K562 (cell line): ENCODE results near the gene FES. TPM values are rescaled to one million over a fixed set of nuclear protein-coding genes. Genes with fewer than 3 reads are reported as not detected.
A peak's percentile ranks its signal among the peaks of the same experiment; 100 is the strongest.

Source experiments
- ADNP ChIP-seq: fragments of 200-800 bp; sonication (Bioruptor generic); IDR thresholded peaks from 2 replicates; pipeline ENCODE4 v1.6.1; 2016; ENCODE audit warnings: missing genetic modification characterization, missing compliant biosample characterization
- BMI1 ChIP-seq: fragments of 150-350 bp; IDR thresholded peaks from 2 replicates; pipeline ENCODE4 v1.6.1; 2014; ENCODE audit warnings: low read length
- BRD9 ChIP-seq: fragments of 450-650 bp; IDR thresholded peaks from 2 replicates; pipeline ENCODE4 v1.6.1; 2018; ENCODE audit warnings: low read depth; ENCODE audit not compliant: partially characterized antibody
- CBX2 ChIP-seq: fragments of 200-600 bp; sonication (generic); IDR thresholded peaks from one replicate; pipeline ENCODE4 v1.6.1; 2012; ENCODE audit warnings: mild to moderate bottlenecking, low read length, inconsistent platforms; ENCODE audit not compliant: insufficient read depth, poor library complexity, severe bottlenecking
- RBFOX2 ChIP-seq: fragments of 200-400 bp; formaldehyde crosslinking; IDR thresholded peaks from 2 replicates; pipeline ENCODE4 v1.6.1; 2017; ENCODE audit warnings: low read depth, mild to moderate bottlenecking, low read length, moderate library complexity
- RBM22 ChIP-seq: fragments of 200-400 bp; formaldehyde crosslinking; IDR thresholded peaks from 2 replicates; pipeline ENCODE4 v1.6.1; 2018; ENCODE audit warnings: low read length, low read depth; ENCODE audit not compliant: poor library complexity, severe bottlenecking
- ZFX ChIP-seq: sonication (generic); formaldehyde crosslinking; IDR thresholded peaks from 2 replicates; pipeline ENCODE4 v1.8.0; 2022; ENCODE audit warnings: mild to moderate bottlenecking, missing genetic modification reagents, moderate library complexity
- ZNF311 ChIP-seq: fragments of 250-450 bp; sonication (Bioruptor Pico); IDR thresholded peaks from 2 replicates; pipeline ENCODE4 v1.4.0; 2020; ENCODE audit warnings: mild to moderate bottlenecking, moderate library complexity
- polyA plus RNA-seq, 8 experiments: library from polyadenylated mRNA; depleted of rRNA in 4 of 8; stranded (reverse) in 5 of 8; unstranded in 3 of 8; fragments of >200 nt; fragmentation: Nextera tagmentation in 2 of 8; fragmentation: Illumina TruSeq in 1 of 8; extraction: Ambion mirVana in 2 of 8; extraction: Trizol in 1 of 8; gene quantifications; 2 replicates each; pipeline versions ENCODE4 v1.2.1 to v1.2.3, GENCODE V29; 2011 to 2014; ENCODE audit warnings: inconsistent platforms in 1 of 8, missing spikeins in 1 of 8
- total RNA-seq, 7 experiments: library from RNA; depleted of rRNA in 6 of 7; stranded (reverse); fragments of >200 nt in 6 of 7; fragmentation: Illumina TruSeq in 2 of 7; extraction: Trizol in 2 of 7; gene quantifications; 2 replicates each; pipeline versions ENCODE4 v1.2.1 to v1.2.3, GENCODE V29; 2011 to 2021; ENCODE audit warnings: low replicate concordance in 1 of 7
- TF ChIP-seq, protein P1 (sequence below): fragments of 450-650 bp; IDR thresholded peaks from 2 replicates; pipeline ENCODE4 v1.6.1; 2016; ENCODE audit warnings: low read depth, mild to moderate bottlenecking, moderate library complexity
- TF ChIP-seq, protein P2 (sequence below), 2 experiments: fragments of 450-650 bp; IDR thresholded peaks; 2 replicates each; pipeline ENCODE4 v1.6.1; 2016
- TF ChIP-seq, protein P3 (sequence below), 2 experiments: IDR thresholded peaks; 2 replicates each; pipeline ENCODE4 v1.6.1; 2012; ENCODE audit warnings: improper control_type of control experiment in 2 of 2, low read depth in 2 of 2, low read length in 2 of 2, borderline replicate concordance in 1 of 2
- TF ChIP-seq, protein P4 (sequence below): sonication (generic); formaldehyde crosslinking; IDR thresholded peaks from 2 replicates; pipeline ENCODE4 v1.8.0; 2022; ENCODE audit warnings: mild to moderate bottlenecking, missing genetic modification reagents, borderline replicate concordance
- TF ChIP-seq, protein P5 (sequence below): sonication (generic); formaldehyde crosslinking; IDR thresholded peaks from 2 replicates; pipeline ENCODE4 v1.8.1; 2023; ENCODE audit warnings: mild to moderate bottlenecking, missing genetic modification reagents

FES gene
- total and polyA plus RNA-seq, 9 of the 15 experiments (the other 6 are each of a cell fraction or from before 2014, with no cell fraction given): 0.38 to 2.6 (median 0.82) TPM

DNA sequence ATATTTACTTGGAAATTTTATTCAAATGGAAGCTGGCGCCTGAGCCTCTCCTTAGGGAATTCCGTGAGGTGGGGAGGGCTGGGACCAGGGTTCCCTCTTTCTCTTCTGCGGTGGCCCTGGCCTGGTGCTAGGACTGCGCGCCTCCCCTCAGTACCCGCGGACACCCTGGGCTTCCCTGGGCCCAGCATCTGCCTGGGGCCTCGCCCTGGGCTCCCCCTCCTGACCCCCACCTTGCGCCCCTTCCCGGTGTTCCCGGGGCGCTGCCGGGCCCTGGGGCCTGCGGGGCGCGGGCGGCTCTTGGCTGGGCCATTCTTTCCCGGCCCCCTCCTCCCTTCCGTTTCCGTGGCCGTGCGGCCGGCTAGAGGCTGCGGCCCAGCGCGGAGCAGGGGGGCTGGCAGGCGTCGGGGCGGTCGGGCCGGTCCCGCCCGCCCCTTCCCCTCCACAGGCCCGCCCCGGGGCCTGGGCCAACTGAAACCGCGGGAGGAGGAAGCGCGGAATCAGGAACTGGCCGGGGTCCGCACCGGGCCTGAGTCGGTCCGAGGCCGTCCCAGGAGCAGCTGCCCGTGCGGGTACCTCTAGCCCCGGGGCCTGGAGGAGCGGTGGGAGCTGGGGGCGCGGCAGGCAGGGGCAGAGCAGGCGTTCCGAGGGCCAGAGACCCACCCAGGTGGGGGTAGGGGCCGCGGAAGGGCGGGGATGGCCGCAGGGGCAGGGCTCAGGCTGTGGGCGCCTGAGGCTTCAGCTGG lies at the start of gene FES (continued):
- TF ChIP-seq, protein P1, sequence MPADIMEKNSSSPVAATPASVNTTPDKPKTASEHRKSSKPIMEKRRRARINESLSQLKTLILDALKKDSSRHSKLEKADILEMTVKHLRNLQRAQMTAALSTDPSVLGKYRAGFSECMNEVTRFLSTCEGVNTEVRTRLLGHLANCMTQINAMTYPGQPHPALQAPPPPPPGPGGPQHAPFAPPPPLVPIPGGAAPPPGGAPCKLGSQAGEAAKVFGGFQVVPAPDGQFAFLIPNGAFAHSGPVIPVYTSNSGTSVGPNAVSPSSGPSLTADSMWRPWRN: no peak
- TF ChIP-seq, protein P2, sequence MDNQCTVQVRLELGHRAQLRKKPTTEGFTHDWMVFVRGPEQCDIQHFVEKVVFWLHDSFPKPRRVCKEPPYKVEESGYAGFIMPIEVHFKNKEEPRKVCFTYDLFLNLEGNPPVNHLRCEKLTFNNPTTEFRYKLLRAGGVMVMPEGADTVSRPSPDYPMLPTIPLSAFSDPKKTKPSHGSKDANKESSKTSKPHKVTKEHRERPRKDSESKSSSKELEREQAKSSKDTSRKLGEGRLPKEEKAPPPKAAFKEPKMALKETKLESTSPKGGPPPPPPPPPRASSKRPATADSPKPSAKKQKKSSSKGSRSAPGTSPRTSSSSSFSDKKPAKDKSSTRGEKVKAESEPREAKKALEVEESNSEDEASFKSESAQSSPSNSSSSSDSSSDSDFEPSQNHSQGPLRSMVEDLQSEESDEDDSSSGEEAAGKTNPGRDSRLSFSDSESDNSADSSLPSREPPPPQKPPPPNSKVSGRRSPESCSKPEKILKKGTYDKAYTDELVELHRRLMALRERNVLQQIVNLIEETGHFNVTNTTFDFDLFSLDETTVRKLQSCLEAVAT (IDR thresholded peaks at IDR 0.05): no peak
- peak; percentile 12 for TF ChIP-seq ZFX (CRISPR knock-in tag)
- TF ChIP-seq RBFOX2: peak; percentile 58
- peak; percentile 78 for TF ChIP-seq RBM22
- TF ChIP-seq BMI1: no peak
- TF ChIP-seq, protein P3, sequence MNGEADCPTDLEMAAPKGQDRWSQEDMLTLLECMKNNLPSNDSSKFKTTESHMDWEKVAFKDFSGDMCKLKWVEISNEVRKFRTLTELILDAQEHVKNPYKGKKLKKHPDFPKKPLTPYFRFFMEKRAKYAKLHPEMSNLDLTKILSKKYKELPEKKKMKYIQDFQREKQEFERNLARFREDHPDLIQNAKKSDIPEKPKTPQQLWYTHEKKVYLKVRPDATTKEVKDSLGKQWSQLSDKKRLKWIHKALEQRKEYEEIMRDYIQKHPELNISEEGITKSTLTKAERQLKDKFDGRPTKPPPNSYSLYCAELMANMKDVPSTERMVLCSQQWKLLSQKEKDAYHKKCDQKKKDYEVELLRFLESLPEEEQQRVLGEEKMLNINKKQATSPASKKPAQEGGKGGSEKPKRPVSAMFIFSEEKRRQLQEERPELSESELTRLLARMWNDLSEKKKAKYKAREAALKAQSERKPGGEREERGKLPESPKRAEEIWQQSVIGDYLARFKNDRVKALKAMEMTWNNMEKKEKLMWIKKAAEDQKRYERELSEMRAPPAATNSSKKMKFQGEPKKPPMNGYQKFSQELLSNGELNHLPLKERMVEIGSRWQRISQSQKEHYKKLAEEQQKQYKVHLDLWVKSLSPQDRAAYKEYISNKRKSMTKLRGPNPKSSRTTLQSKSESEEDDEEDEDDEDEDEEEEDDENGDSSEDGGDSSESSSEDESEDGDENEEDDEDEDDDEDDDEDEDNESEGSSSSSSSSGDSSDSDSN (IDR thresholded peaks at IDR 0.05; ENCODE audit: borderline replicate concordance in 1 of 2, low read depth in 2 of 2, low read length in 2 of 2): no peak
- TF ChIP-seq CBX2: no peak
- TF ChIP-seq, protein P4, sequence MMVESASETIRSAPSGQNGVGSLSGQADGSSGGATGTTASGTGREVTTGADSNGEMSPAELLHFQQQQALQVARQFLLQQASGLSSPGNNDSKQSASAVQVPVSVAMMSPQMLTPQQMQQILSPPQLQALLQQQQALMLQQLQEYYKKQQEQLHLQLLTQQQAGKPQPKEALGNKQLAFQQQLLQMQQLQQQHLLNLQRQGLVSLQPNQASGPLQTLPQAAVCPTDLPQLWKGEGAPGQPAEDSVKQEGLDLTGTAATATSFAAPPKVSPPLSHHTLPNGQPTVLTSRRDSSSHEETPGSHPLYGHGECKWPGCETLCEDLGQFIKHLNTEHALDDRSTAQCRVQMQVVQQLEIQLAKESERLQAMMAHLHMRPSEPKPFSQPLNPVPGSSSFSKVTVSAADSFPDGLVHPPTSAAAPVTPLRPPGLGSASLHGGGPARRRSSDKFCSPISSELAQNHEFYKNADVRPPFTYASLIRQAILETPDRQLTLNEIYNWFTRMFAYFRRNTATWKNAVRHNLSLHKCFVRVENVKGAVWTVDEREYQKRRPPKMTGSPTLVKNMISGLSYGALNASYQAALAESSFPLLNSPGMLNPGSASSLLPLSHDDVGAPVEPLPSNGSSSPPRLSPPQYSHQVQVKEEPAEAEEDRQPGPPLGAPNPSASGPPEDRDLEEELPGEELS (CRISPR knock-in tag): no peak
- no peak for TF ChIP-seq BRD9
- TF ChIP-seq ADNP: no peak
- TF ChIP-seq ZNF311 (CRISPR knock-in tag): no peak
- TF ChIP-seq, protein P5, sequence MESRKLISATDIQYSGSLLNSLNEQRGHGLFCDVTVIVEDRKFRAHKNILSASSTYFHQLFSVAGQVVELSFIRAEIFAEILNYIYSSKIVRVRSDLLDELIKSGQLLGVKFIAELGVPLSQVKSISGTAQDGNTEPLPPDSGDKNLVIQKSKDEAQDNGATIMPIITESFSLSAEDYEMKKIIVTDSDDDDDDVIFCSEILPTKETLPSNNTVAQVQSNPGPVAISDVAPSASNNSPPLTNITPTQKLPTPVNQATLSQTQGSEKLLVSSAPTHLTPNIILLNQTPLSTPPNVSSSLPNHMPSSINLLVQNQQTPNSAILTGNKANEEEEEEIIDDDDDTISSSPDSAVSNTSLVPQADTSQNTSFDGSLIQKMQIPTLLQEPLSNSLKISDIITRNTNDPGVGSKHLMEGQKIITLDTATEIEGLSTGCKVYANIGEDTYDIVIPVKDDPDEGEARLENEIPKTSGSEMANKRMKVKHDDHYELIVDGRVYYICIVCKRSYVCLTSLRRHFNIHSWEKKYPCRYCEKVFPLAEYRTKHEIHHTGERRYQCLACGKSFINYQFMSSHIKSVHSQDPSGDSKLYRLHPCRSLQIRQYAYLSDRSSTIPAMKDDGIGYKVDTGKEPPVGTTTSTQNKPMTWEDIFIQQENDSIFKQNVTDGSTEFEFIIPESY: peak; percentile 69
- TF ChIP-seq, all 486 proteins: peak for 5
